Right atrium auricular region (tissue), 2 donors: ENCODE data around the gene BANP. TPM values are rescaled to one million over a fixed set of nuclear protein-coding genes. Genes with fewer than 3 reads are reported as not detected.
"Not testable (repeated sequence)": the region's sequence is repeated elsewhere in the genome, so short reads cannot be mapped to it uniquely, and the experiment has no call there.

Source experiments
- DNase-seq: peaks from one replicate; pipeline ENCODE4 v3.0.0-alpha.2; 2019; ENCODE audit warnings: low spot score
- H3K27ac ChIP-seq, 2 donors: fragments of 200-600 bp; sonication (generic); 1 replicate in 1 of 2; 2 replicates in 1 of 2; pipeline ENCODE4 v1.5.1; 2016 to 2019
- H3K27me3 ChIP-seq, 2 donors: fragments of 200-600 bp; sonication (generic); one replicate each; pipeline versions ENCODE4 v1.5.1 to v1.6.0; 2017 to 2019
- H3K36me3 ChIP-seq: fragments of 200-600 bp; sonication (generic); one replicate; pipeline ENCODE4 v1.5.1; 2016
- H3K4me1 ChIP-seq, 2 donors: fragments of 200-600 bp; sonication (generic); one replicate each; pipeline versions ENCODE4 v1.5.1 to v1.6.0; 2017 to 2019
- H3K4me3 ChIP-seq, 2 donors: fragments of 200-600 bp; sonication (generic); 1 replicate in 1 of 2; 2 replicates in 1 of 2; pipeline ENCODE4 v1.5.1; 2017 to 2019; ENCODE audit warnings: mild to moderate bottlenecking in 1 of 2, moderate library complexity in 1 of 2
- H3K9me3 ChIP-seq, 2 donors: fragments of 200-600 bp; sonication (generic); one replicate each; pipeline ENCODE4 v1.5.1; 2019
- CTCF ChIP-seq, 2 donors: fragments of 200-600 bp; sonication (generic); IDR thresholded peaks; one replicate each; pipeline ENCODE4 v1.5.1; 2019; ENCODE audit warnings: antibody characterized with exemption in 2 of 2
- total RNA-seq, 2 donors: library from RNA; depleted of rRNA; stranded (reverse); fragments of >200 nt; gene quantifications; one replicate each; pipeline ENCODE4 v1.1.0, GENCODE V29; 2016

Gene BANP
- total RNA-seq, 2 donors from 2014 or later = 10.4 to 14.4 TPM

- no peaks in the 10 kb centered on the region for H3K27me3 ChIP-seq
- H3K36me3 ChIP-seq = peaks cover 21% of the 10 kb centered on the region
- H3K27ac ChIP-seq = no peak overlapping the region
- no peak for TF ChIP-seq CTCF (IDR thresholded peaks at IDR 0.05)
- no peak for DNase-seq
- H3K4me3 ChIP-seq = no peak overlapping the region
- H3K4me1 ChIP-seq = no peaks in the 10 kb centered on the region
- no peaks in the 10 kb centered on the region for H3K9me3 ChIP-seq
Observed at GRCh38 chr16:87979352-87979751, 28.1 kb downstream of the BANP start.

- not testable (repeated sequence) for H3K4me1 ChIP-seq, DNase-seq, H3K27ac ChIP-seq, H3K27me3 ChIP-seq, H3K9me3 ChIP-seq, H3K4me3 ChIP-seq
- peaks cover 25% of the 10 kb centered on the region for H3K36me3 ChIP-seq
Observed at GRCh38 chr16:87979911-87980630, 28.8 kb downstream of the BANP start.

DNA sequence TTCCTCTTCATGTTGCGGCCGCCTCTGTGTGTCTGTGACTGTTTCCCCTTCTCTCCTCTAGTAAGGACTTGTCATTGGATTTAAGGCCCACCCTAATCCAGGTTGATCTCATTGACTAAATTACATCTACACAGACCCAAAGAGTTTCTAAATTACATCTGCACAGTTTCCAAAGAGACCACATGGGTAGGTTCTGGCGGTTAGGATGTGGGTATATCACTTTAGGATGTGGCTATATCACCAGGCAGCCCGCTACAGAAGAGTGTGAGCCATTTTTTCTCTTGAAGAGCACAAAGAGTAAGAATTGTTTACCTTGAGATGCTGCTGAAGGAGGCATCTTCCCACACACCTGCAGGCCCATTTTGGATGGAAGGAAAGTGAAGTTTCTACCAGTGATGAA is 30.1 kb downstream of the BANP start:
- H3K36me3 ChIP-seq = peaks cover 25% of the 10 kb centered on the region
- DNase-seq = not testable (repeated sequence)

GRCh38 chr16:87982581-87983041 is 31.4 kb downstream of the BANP start:
- H3K9me3 ChIP-seq = no peaks in the 10 kb centered on the region
- no peak for TF ChIP-seq CTCF (IDR thresholded peaks at IDR 0.05)
- no peaks in the 10 kb centered on the region for H3K4me1 ChIP-seq
- H3K36me3 ChIP-seq = peaks cover 25% of the 10 kb centered on the region
- no peak overlapping the region for H3K27ac ChIP-seq
- DNase-seq = no peak
- H3K27me3 ChIP-seq = no peaks in the 10 kb centered on the region
- no peak overlapping the region for H3K4me3 ChIP-seq

More for the DNA sequence above, 30.1 kb downstream of the BANP start:
- not testable (repeated sequence) for H3K27ac ChIP-seq, H3K4me3 ChIP-seq, H3K27me3 ChIP-seq, H3K9me3 ChIP-seq, H3K4me1 ChIP-seq

GRCh38 chr16:87983072-87983736 is 32.0 kb downstream of the BANP start:
- not testable (repeated sequence) for H3K4me3 ChIP-seq, DNase-seq, H3K9me3 ChIP-seq, H3K27ac ChIP-seq, H3K27me3 ChIP-seq, H3K4me1 ChIP-seq
- TF ChIP-seq CTCF (IDR thresholded peaks at IDR 0.05) = peak; percentile 34 to 64
- peaks cover 25% of the 10 kb centered on the region for H3K36me3 ChIP-seq

DNA sequence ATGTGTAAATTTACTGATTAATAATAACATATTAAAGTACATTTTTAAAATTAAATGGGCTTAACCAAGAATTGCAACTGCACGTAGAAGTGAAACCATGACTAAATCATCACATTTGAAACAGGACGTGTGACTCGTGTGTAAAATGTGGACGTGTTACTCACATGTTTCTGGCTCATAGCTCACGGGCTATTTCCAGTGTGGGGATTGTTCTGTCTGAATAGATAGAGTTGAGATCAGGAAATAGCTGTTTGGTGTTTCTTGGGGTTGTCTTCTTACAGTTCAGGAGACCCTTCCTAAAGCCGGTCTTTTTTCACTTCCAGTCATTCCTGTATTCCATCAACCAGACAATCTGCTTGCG is 32.5 kb downstream of the BANP start:
- H3K4me1 ChIP-seq, H3K27ac ChIP-seq, DNase-seq, H3K4me3 ChIP-seq, H3K27me3 ChIP-seq, H3K9me3 ChIP-seq: not testable (repeated sequence)
- H3K36me3 ChIP-seq = peaks cover 25% of the 10 kb centered on the region

- H3K36me3 ChIP-seq = peaks cover 25% of the 10 kb centered on the region
- not testable (repeated sequence) for H3K4me1 ChIP-seq, H3K4me3 ChIP-seq, DNase-seq, H3K27ac ChIP-seq, H3K27me3 ChIP-seq, H3K9me3 ChIP-seq
Observed at GRCh38 chr16:87984180-87984579, 32.9 kb downstream of the BANP start.
